ENCODE results near the gene MEX3D.

Gene MEX3D

GRCh38 chr19:1568320-1569019, at the start of gene MEX3D:
MEX3D (minus strand) TSS chr19:1568325; CDS start chr19:1568058, 267 bp downstream.
- H3K4me3 ChIP-seq (ENCODE audit: low read depth, low read length) = peak within 1 kb of the TSS; percentile 62
- TF ChIP-seq, protein P1, sequence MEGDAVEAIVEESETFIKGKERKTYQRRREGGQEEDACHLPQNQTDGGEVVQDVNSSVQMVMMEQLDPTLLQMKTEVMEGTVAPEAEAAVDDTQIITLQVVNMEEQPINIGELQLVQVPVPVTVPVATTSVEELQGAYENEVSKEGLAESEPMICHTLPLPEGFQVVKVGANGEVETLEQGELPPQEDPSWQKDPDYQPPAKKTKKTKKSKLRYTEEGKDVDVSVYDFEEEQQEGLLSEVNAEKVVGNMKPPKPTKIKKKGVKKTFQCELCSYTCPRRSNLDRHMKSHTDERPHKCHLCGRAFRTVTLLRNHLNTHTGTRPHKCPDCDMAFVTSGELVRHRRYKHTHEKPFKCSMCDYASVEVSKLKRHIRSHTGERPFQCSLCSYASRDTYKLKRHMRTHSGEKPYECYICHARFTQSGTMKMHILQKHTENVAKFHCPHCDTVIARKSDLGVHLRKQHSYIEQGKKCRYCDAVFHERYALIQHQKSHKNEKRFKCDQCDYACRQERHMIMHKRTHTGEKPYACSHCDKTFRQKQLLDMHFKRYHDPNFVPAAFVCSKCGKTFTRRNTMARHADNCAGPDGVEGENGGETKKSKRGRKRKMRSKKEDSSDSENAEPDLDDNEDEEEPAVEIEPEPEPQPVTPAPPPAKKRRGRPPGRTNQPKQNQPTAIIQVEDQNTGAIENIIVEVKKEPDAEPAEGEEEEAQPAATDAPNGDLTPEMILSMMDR (IDR thresholded peaks at IDR 0.05; ENCODE audit: low read depth, low read length) = no peak
- in situ Hi-C loops (cut with HindIII; ENCODE audit: low sequenced_read_pairs) = no loop called here
- peak; percentile 56 for DNase-seq (ENCODE audit: low read depth, low spot score)

DNA sequence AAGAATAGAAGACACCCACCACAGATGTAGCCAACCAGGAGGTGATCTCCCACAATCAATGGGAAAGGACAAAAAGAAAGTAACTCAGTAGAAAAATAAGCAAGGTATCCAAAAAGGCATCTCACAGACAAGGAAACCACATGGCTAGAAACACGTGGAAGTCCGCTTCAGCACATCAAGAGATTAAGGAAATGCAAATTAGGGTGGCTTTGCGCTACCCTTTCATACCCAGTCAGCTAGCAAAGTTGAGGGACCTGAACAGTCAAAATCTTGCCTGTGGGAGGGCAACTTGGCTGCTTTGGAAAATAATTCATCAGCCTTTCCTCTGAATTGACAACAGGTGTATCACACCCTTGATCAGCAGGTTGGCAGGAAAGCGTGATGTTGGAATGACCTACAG, 48.8 kb upstream of the MEX3D start:
- in situ Hi-C loops (cut with HindIII; ENCODE audit: low sequenced_read_pairs) = no loop called here
- TF ChIP-seq, protein P1 (IDR thresholded peaks at IDR 0.05; ENCODE audit: low read depth, low read length) = no peak
- no peak for DNase-seq (ENCODE audit: low read depth, low spot score)
- H3K4me3 ChIP-seq (ENCODE audit: low read depth, low read length) = no peak overlapping the region

GRCh38 chr19:1616396-1616795, 48.3 kb upstream of the MEX3D start:
- TF ChIP-seq, protein P1 (IDR thresholded peaks at IDR 0.05; ENCODE audit: low read depth, low read length) = no peak
- no peak overlapping the region for H3K4me3 ChIP-seq (ENCODE audit: low read depth, low read length)
- in situ Hi-C loops (cut with HindIII; ENCODE audit: low sequenced_read_pairs) = no loop called here
- no peak for DNase-seq (ENCODE audit: low read depth, low spot score)

DNA sequence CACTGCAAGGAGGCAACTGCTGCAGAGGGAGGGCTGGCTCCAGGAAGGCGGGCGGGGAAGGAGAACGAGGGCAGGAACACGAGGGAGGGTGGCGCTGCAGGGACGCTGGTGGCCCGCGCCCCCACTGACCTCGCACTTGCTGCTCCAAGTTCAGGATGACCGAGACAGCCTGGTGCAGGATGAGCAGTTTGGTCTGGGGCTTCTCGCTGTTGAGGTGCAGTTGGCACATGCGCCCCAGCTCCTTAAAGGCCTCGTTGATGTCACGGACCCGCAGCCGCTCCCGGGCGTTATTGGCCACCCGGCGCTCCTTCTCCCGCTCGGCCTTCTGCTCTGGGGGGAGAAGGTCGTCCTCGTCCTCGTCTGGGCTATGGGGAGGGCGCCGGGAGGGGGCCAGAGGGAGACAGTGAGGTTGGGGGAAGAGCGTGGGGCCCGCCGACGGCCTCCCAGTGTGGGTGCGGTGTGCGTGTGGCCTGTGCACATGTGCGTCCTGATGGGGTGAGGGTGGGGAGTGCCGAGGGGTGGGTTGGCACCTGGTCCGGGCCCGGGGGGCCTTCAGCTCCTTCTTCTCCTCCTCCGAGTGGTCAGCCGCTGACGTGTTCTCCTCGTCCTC, 47.1 kb upstream of the MEX3D start:
- in situ Hi-C loops (cut with HindIII; ENCODE audit: low sequenced_read_pairs) = no loop called here
- TF ChIP-seq, protein P1 (IDR thresholded peaks at IDR 0.05; ENCODE audit: low read depth, low read length) = no peak
- no peak overlapping the region for H3K4me3 ChIP-seq (ENCODE audit: low read depth, low read length)
- no peak for DNase-seq (ENCODE audit: low read depth, low spot score)

GRCh38 chr19:1613808-1614570, 45.9 kb upstream of the MEX3D start:
- in situ Hi-C loops (cut with HindIII; ENCODE audit: low sequenced_read_pairs) = no loop called here
- TF ChIP-seq, protein P1 (IDR thresholded peaks at IDR 0.05; ENCODE audit: low read depth, low read length) = no peak

DNA sequence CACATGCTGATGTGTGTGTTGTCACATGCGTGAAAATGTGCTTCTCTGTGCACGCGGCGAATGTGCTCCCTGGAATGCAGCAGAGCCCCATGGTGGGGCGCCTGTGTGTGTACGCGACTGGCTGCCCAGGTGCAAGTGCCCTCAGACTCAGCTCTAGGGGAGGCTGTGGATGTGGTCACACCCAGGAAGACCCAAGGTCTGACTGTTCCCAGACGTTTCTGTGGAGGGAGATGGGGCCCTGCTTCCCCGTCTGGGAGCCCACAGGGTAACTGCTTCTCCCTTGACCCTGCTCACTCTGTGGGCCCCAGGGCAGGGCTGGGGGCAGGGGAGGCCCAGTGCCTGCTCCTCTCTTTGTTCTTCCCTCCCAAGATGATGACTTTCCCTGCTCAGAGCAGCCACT, 45.0 kb upstream of the MEX3D start:
- TF ChIP-seq, protein P1 (IDR thresholded peaks at IDR 0.05; ENCODE audit: low read depth, low read length) = no peak
- H3K4me3 ChIP-seq (ENCODE audit: low read depth, low read length) = no peak overlapping the region
- no peak for DNase-seq (ENCODE audit: low read depth, low spot score)
- in situ Hi-C loops (cut with HindIII; ENCODE audit: low sequenced_read_pairs) = no loop called here

More at GRCh38 chr19:1613808-1614570, 45.9 kb upstream of the MEX3D start:
- no peak for DNase-seq (ENCODE audit: low read depth, low spot score)
- no peak overlapping the region for H3K4me3 ChIP-seq (ENCODE audit: low read depth, low read length)

Measured in astrocyte of the spinal cord (primary cell).